ENCODE measurements around the gene GPR160. TPM values are rescaled to one million over a fixed set of nuclear protein-coding genes. Genes with fewer than 3 reads are reported as not detected.

GPR160 gene
- total and polyA plus RNA-seq, 2 experiments from 2014 or later, result 2.2 TPM; not detected in 1

DNA sequence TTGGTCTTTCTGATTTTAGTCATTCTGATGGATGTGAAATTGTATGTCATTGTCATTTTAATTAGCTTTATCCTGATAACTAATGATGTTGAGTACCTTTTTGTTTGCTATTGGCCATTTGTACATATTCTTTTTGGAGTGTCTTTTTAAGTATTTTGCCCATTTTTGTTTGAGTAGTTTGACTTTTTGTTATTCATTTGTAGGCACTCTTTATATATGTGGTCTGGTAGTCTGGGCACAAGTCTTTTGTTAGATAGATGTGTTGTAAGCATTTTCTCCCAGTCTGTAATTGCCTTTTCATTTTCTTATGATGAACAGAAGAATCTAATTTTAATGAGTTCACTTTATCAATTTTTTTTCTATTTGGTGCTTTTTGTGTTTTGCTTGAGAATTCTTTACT, 14.6 kb downstream of the GPR160 start:
- no peaks in the 10 kb centered on the region for H3K4me1 ChIP-seq (ENCODE audit: low read depth)
- H3K9me3 ChIP-seq (ENCODE audit: low read depth), result no peaks in the 10 kb centered on the region
- no peak for DNase-seq (ENCODE audit: low read depth in 1 of 2, low spot score in 1 of 2)
- no peaks in the 10 kb centered on the region for H3K27me3 ChIP-seq
- no peak overlapping the region for H3K27ac ChIP-seq
- H3K4me3 ChIP-seq, result no peak overlapping the region
- TF ChIP-seq, protein P1, sequence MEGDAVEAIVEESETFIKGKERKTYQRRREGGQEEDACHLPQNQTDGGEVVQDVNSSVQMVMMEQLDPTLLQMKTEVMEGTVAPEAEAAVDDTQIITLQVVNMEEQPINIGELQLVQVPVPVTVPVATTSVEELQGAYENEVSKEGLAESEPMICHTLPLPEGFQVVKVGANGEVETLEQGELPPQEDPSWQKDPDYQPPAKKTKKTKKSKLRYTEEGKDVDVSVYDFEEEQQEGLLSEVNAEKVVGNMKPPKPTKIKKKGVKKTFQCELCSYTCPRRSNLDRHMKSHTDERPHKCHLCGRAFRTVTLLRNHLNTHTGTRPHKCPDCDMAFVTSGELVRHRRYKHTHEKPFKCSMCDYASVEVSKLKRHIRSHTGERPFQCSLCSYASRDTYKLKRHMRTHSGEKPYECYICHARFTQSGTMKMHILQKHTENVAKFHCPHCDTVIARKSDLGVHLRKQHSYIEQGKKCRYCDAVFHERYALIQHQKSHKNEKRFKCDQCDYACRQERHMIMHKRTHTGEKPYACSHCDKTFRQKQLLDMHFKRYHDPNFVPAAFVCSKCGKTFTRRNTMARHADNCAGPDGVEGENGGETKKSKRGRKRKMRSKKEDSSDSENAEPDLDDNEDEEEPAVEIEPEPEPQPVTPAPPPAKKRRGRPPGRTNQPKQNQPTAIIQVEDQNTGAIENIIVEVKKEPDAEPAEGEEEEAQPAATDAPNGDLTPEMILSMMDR (IDR thresholded peaks at IDR 0.05; ENCODE audit: low read depth, low read length), result no peak
- H3K36me3 ChIP-seq, result no peaks in the 10 kb centered on the region

DNA sequence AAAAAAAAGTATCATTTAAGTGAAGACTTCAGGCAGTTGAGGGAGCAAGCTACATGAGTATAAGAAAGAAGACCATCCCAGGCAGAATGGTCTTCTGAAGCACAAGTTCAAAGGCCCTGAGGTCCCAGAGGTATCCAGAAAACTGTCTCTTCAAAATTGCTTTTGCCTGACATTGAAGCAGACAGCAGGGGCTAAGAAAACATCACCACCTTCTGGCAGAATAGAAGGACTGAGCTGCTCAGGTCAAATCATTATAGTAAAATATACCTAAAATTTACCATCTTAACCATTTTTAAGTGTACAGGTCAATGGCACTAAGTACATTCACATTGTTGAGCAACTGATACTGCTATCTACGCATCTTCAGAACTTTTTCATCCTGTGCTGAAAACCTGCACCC, 16.4 kb downstream of the GPR160 start:
- Histone ChIP-seq H3K4me1 (ENCODE audit: low read depth) (no peaks in the 10 kb centered on the region), H3K36me3 (no peaks in the 10 kb centered on the region), H3K27ac (no peak overlapping the region), H3K9me3 (ENCODE audit: low read depth) (no peaks in the 10 kb centered on the region), H3K27me3 (no peaks in the 10 kb centered on the region), H3K4me3 (no peak overlapping the region)
- DNase-seq (ENCODE audit: low read depth in 1 of 2, low spot score in 1 of 2), result no peak
- TF ChIP-seq, protein P1 (IDR thresholded peaks at IDR 0.05; ENCODE audit: low read depth, low read length), result peak; percentile 39

DNA sequence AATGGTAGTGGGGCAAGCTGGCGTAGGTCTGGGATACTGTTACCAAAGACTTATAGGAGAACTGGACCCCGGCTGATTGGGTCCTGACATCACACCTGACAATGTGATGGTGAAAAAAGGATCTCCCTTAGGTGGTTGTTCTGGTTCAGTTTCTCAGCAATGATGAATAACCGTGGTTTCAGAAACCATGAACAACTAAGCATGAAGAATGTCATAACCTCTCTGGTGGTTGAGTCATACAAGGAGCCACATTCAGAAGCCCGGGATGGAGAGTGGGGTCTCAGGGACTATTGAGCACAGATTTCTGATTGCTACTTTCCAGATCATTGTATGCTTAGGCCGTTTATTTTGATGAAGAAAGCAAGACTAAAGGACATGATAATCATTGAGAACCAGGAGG, 17.4 kb downstream of the GPR160 start:
- H3K4me3 ChIP-seq, result no peak overlapping the region
- TF ChIP-seq, protein P1 (IDR thresholded peaks at IDR 0.05; ENCODE audit: low read depth, low read length), result no peak
- H3K4me1 ChIP-seq (ENCODE audit: low read depth), result no peaks in the 10 kb centered on the region
- no peaks in the 10 kb centered on the region for H3K36me3 ChIP-seq
- H3K27me3 ChIP-seq, result no peaks in the 10 kb centered on the region
- no peak overlapping the region for H3K27ac ChIP-seq
- DNase-seq (ENCODE audit: low read depth in 1 of 2, low spot score in 1 of 2), result no peak
- H3K9me3 ChIP-seq (ENCODE audit: low read depth), result no peaks in the 10 kb centered on the region

DNA sequence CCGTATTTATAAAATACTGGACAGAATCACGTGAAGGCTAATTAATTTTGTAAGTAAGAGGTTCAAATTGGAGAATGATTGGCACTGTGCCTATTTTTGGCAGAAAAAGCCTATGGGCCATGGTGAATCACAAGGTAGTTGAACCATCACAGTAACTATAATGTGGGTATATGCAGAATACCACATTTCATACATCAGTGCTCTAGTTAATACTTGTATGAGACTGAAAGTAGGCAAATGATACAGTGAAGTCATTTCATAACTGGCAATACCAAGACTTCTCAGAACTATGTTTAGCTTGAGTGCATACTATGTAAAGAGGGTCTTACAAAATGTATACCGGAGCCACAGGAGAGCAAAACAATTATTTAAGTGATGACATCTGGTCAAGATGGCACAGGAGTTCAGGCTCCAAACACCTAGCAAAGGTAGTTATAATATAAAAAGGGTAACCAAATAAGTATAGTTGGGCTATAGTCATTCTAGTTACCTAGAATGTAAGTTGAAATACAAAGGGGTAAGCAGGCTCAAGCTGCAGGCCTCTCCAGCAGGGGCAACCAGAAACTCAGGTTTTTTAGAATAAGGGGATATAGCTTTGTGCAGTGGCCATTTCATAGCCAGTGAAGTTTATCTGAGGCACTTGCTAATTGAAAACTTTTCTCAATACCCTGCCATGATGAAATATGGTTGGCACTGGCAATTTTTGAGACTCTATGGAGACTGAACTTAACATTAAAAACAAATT, 19.1 kb downstream of the GPR160 start:
- DNase-seq (ENCODE audit: low read depth in 1 of 2, low spot score in 1 of 2), result no peak
- Histone ChIP-seq H3K36me3 (no peaks in the 10 kb centered on the region), H3K9me3 (ENCODE audit: low read depth) (no peaks in the 10 kb centered on the region), H3K4me1 (ENCODE audit: low read depth) (no peaks in the 10 kb centered on the region), H3K27ac (no peak overlapping the region), H3K27me3 (no peaks in the 10 kb centered on the region), H3K4me3 (no peak overlapping the region)
- TF ChIP-seq, protein P1 (IDR thresholded peaks at IDR 0.05; ENCODE audit: low read depth, low read length), result no peak

DNA sequence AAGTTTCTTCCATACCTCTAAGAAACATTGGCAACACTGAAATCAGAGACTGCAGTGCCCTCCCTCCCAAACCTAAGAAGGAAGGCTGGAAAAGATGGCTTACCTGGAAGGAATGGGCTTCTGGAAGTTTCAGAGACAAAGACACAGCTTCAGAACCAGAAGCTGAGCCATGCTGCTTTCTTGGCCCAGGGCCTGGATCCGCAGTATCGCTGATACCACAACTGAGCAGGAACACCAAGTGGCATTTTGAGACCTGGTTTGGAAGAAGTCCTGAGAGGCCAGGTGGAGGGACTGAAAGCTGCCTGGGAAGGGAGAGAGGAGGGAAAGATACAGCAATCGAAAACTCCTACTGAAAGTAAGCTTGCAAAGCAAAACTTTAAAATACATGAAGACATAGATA, 19.8 kb downstream of the GPR160 start:
- H3K36me3 ChIP-seq, result no peaks in the 10 kb centered on the region
- H3K27ac ChIP-seq, result no peak overlapping the region
- H3K4me3 ChIP-seq, result no peak overlapping the region
- no peaks in the 10 kb centered on the region for H3K27me3 ChIP-seq
- TF ChIP-seq, protein P1 (IDR thresholded peaks at IDR 0.05; ENCODE audit: low read depth, low read length), result no peak
- no peaks in the 10 kb centered on the region for H3K9me3 ChIP-seq (ENCODE audit: low read depth)
- no peak for DNase-seq (ENCODE audit: low read depth in 1 of 2, low spot score in 1 of 2)
- no peaks in the 10 kb centered on the region for H3K4me1 ChIP-seq (ENCODE audit: low read depth)

All from cardiac muscle cell (in vitro differentiated cells and primary cell).